Mesodermal cell (in vitro differentiated cells): ENCODE results near the gene GADL1.

Experiments
- H3K27ac ChIP-seq: 2 replicates; pipeline ENCODE4 v1.7.0; 2013; ENCODE audit warnings: mild to moderate bottlenecking, low read depth, low read length, moderate library complexity; ENCODE audit not compliant: severe bottlenecking
- H3K36me3 ChIP-seq: 2 replicates; pipeline ENCODE4 v1.7.1; 2013; ENCODE audit warnings: mild to moderate bottlenecking, low read length, moderate library complexity; ENCODE audit not compliant: control insufficient read depth, insufficient read depth
- H3K4me1 ChIP-seq: one replicate; pipeline ENCODE4 v1.7.1; 2013; ENCODE audit warnings: mild to moderate bottlenecking, low read length; ENCODE audit not compliant: insufficient read depth, control insufficient read depth, poor library complexity, severe bottlenecking
- H3K4me3 ChIP-seq: 2 replicates; pipeline ENCODE4 v1.7.0; 2013; ENCODE audit warnings: low read length, control low read depth, mild to moderate bottlenecking; ENCODE audit not compliant: insufficient read depth, poor library complexity, severe bottlenecking; ENCODE audit errors: extremely low read depth
- H3K9me3 ChIP-seq: 2 replicates; pipeline ENCODE4 v1.7.1; 2013; ENCODE audit warnings: mild to moderate bottlenecking, low read length, moderate library complexity; ENCODE audit not compliant: control insufficient read depth
- WGBS, 2 experiments: methylation state at CpG; one replicate each; pipeline ENCODE4 v1.1.5; 2013; ENCODE audit warnings: missing lambda C conversion rate in 2 of 2; ENCODE audit not compliant: insufficient coverage in 2 of 2; 5-methylcytosine and 5-hydroxymethylcytosine counted together

GADL1 gene

GRCh38 chr3:30729512-30729911 lies 164.9 kb downstream of the GADL1 start:
- no peaks in the 10 kb centered on the region for H3K9me3 ChIP-seq
- H3K36me3 ChIP-seq, result no peaks in the 10 kb centered on the region
- H3K4me1 ChIP-seq, result no peaks in the 10 kb centered on the region
- WGBS, 2 experiments, result 100% methylated on average over 2 of the region's 2 CpGs; no CpG with 5 or more reads in 1 of the 2 experiments
- H3K4me3 ChIP-seq, result no peak overlapping the region
- no peak overlapping the region for H3K27ac ChIP-seq

- Histone ChIP-seq H3K9me3 (no peaks in the 10 kb centered on the region), H3K4me3 (no peak overlapping the region), H3K4me1 (no peaks in the 10 kb centered on the region), H3K36me3 (no peaks in the 10 kb centered on the region), H3K27ac (no peak overlapping the region)
- 94% methylated on average over 2 of the region's 4 CpGs; no CpG with 5 or more reads in 1 of the 2 experiments for WGBS, 2 experiments
Observed at GRCh38 chr3:30728143-30728542, 166.3 kb downstream of the GADL1 start.

GRCh38 chr3:30724863-30725262 lies 169.6 kb downstream of the GADL1 start:
- 92 to 100% methylated on average over 3 of the region's 3 CpGs for WGBS, 2 experiments
- Histone ChIP-seq H3K4me3 (no peak overlapping the region), H3K9me3 (no peaks in the 10 kb centered on the region), H3K4me1 (peaks cover 20% of the 10 kb centered on the region), H3K27ac (no peak overlapping the region), H3K36me3 (no peaks in the 10 kb centered on the region)

GRCh38 chr3:30723211-30723610 lies 171.2 kb downstream of the GADL1 start:
- H3K4me1 ChIP-seq, result peaks cover 20% of the 10 kb centered on the region
- no peak overlapping the region for H3K27ac ChIP-seq
- no peaks in the 10 kb centered on the region for H3K9me3 ChIP-seq
- H3K36me3 ChIP-seq, result no peaks in the 10 kb centered on the region
- no peak overlapping the region for H3K4me3 ChIP-seq
- no CpG with 5 or more reads among the region's 1 CpG for WGBS, 2 experiments

GRCh38 chr3:30721314-30721634 lies 173.2 kb downstream of the GADL1 start:
- H3K27ac ChIP-seq, result peak overlapping the region; percentile 62

GRCh38 chr3:30720586-30721313 lies 173.7 kb downstream of the GADL1 start:
- Histone ChIP-seq H3K27ac (peak overlapping the region; percentile 62), H3K4me3 (no peak overlapping the region), H3K9me3 (no peaks in the 10 kb centered on the region), H3K4me1 (peaks cover 20% of the 10 kb centered on the region), H3K36me3 (no peaks in the 10 kb centered on the region)
- WGBS, 2 experiments, result 73 to 89% methylated on average over 3 to 5 of the region's 5 CpGs

More at GRCh38 chr3:30721314-30721634, 173.2 kb downstream of the GADL1 start:
- Histone ChIP-seq H3K36me3 (no peaks in the 10 kb centered on the region), H3K4me3 (no peak overlapping the region), H3K9me3 (no peaks in the 10 kb centered on the region), H3K4me1 (peaks cover 20% of the 10 kb centered on the region)
- 93 to 100% methylated on average over 1 of the region's 2 CpGs for WGBS, 2 experiments

GRCh38 chr3:30719536-30719935 lies 174.9 kb downstream of the GADL1 start:
- 100% methylated on average over 1 of the region's 3 CpGs for WGBS, 2 experiments

GRCh38 chr3:30713885-30714503 lies 180.5 kb downstream of the GADL1 start:
- 93 to 100% methylated on average over 1 to 3 of the region's 3 CpGs for WGBS, 2 experiments
- no peak overlapping the region for H3K27ac ChIP-seq
- H3K9me3 ChIP-seq, result peaks cover 3% of the 10 kb centered on the region
- H3K4me1 ChIP-seq, result no peaks in the 10 kb centered on the region
- no peak overlapping the region for H3K4me3 ChIP-seq
- H3K36me3 ChIP-seq, result no peaks in the 10 kb centered on the region

More at GRCh38 chr3:30719536-30719935, 174.9 kb downstream of the GADL1 start:
- Histone ChIP-seq H3K9me3 (peaks cover under 1% of the 10 kb centered on the region), H3K27ac (no peak overlapping the region), H3K36me3 (no peaks in the 10 kb centered on the region), H3K4me1 (peaks cover 20% of the 10 kb centered on the region), H3K4me3 (no peak overlapping the region)

- Histone ChIP-seq H3K27ac (no peak overlapping the region), H3K9me3 (peaks cover 3% of the 10 kb centered on the region), H3K4me3 (no peak overlapping the region), H3K4me1 (no peaks in the 10 kb centered on the region), H3K36me3 (no peaks in the 10 kb centered on the region)
- no CpG with 5 or more reads among the region's 4 CpGs for WGBS, 2 experiments
Observed at GRCh38 chr3:30712991-30713390, 181.5 kb downstream of the GADL1 start.

- Histone ChIP-seq H3K4me3 (no peak overlapping the region), H3K4me1 (no peaks in the 10 kb centered on the region), H3K36me3 (no peaks in the 10 kb centered on the region), H3K27ac (no peak overlapping the region), H3K9me3 (peaks cover 4% of the 10 kb centered on the region)
- no CpG with 5 or more reads among the region's 2 CpGs for WGBS, 2 experiments
Observed at GRCh38 chr3:30711867-30712266, 182.6 kb downstream of the GADL1 start.

GRCh38 chr3:30711151-30711550 lies 183.3 kb downstream of the GADL1 start:
- peaks cover 7% of the 10 kb centered on the region for H3K9me3 ChIP-seq
- H3K36me3 ChIP-seq, result no peaks in the 10 kb centered on the region
- H3K27ac ChIP-seq, result no peak overlapping the region
- H3K4me3 ChIP-seq, result no peak overlapping the region
- no peaks in the 10 kb centered on the region for H3K4me1 ChIP-seq
